HepG2 (cell line): ENCODE results near the gene USP2. TPM values are rescaled to one million over a fixed set of nuclear protein-coding genes. Genes with fewer than 3 reads are reported as not detected.

ENCODE experiments used
- ARID2 ChIP-seq: sonication (generic); formaldehyde crosslinking; IDR thresholded peaks from 2 replicates; pipeline ENCODE4 v1.8.1; 2022; ENCODE audit warnings: mild to moderate bottlenecking, missing genetic modification reagents, borderline replicate concordance
- FOXP1 ChIP-seq, 2 experiments: fragments of 450-650 bp in 1 of 2; IDR thresholded peaks; 2 replicates each; pipeline ENCODE4 v1.6.1; 2017 to 2018; ENCODE audit warnings: antibody characterized with exemption in 1 of 2
- GRHL1 ChIP-seq: sonication (generic); formaldehyde crosslinking; conservative IDR thresholded peaks from 2 replicates; pipeline ENCODE4 v1.8.0; 2022; ENCODE audit warnings: missing genetic modification reagents
- HNF4A ChIP-seq: sonication (generic); formaldehyde crosslinking; IDR thresholded peaks from 2 replicates; pipeline ENCODE4 v1.4.0; 2020; ENCODE audit warnings: missing genetic modification reagents
- MTERF4 ChIP-seq: sonication (generic); formaldehyde crosslinking; IDR thresholded peaks from 2 replicates; pipeline ENCODE4 v1.8.0; 2023; ENCODE audit warnings: mild to moderate bottlenecking, missing genetic modification reagents
- NCOR1 ChIP-seq: fragments of 200-600 bp; sonication (generic); IDR thresholded peaks from 2 replicates; pipeline ENCODE4 v1.7.0; 2017; ENCODE audit warnings: antibody characterized with exemption, low read length, borderline replicate concordance
- PHF8 ChIP-seq: sonication (generic); formaldehyde crosslinking; IDR thresholded peaks from 2 replicates; pipeline ENCODE4 v1.5.0; 2020; ENCODE audit warnings: missing genetic modification reagents
- TRIM22 ChIP-seq: fragments of 450-650 bp; IDR thresholded peaks from 2 replicates; pipeline ENCODE4 v1.6.1; 2017
- ZFY ChIP-seq: sonication (generic); formaldehyde crosslinking; IDR thresholded peaks from 2 replicates; pipeline ENCODE4 v1.4.0; 2020; ENCODE audit warnings: missing genetic modification reagents
- ZNF503 ChIP-seq: sonication (generic); formaldehyde crosslinking; IDR thresholded peaks from 2 replicates; pipeline ENCODE4 v1.4.0; 2020; ENCODE audit warnings: missing genetic modification reagents
- ZNF605 ChIP-seq: sonication (generic); formaldehyde crosslinking; IDR thresholded peaks from 2 replicates; pipeline ENCODE4 v1.8.0; 2022; ENCODE audit warnings: mild to moderate bottlenecking, missing genetic modification reagents
- ZNF629 ChIP-seq: sonication (generic); formaldehyde crosslinking; conservative IDR thresholded peaks from 2 replicates; pipeline ENCODE4 v1.5.0; 2020; ENCODE audit warnings: missing genetic modification reagents
- ZNF770 ChIP-seq: sonication (generic); formaldehyde crosslinking; IDR thresholded peaks from 2 replicates; pipeline ENCODE4 v1.5.0; 2020; ENCODE audit warnings: mild to moderate bottlenecking, missing genetic modification reagents
- ZNF883 ChIP-seq: sonication (generic); formaldehyde crosslinking; IDR thresholded peaks from 2 replicates; pipeline ENCODE4 v1.5.1; 2020; ENCODE audit warnings: mild to moderate bottlenecking, missing genetic modification reagents; ENCODE audit errors: not compliant biosample characterization
- polyA plus RNA-seq, 8 experiments: library from polyadenylated mRNA; depleted of rRNA in 3 of 8; stranded (reverse) in 7 of 8; unstranded in 1 of 8; fragments of >200 nt; fragmentation: Illumina TruSeq in 4 of 8; extraction: Trizol in 4 of 8; gene quantifications; 2 replicates each; pipeline versions ENCODE4 v1.2.1 to v1.2.3, GENCODE V29; 2011 to 2016; ENCODE audit warnings: low read depth in 4 of 8, missing spikeins in 1 of 8, mixed read lengths in 1 of 8; ENCODE audit not compliant: insufficient read depth in 1 of 8
- total RNA-seq, 5 experiments: library from RNA; depleted of rRNA; stranded (reverse); fragments of >200 nt; fragmentation: Illumina TruSeq; extraction: Trizol; gene quantifications; 2 replicates each; pipeline ENCODE4 v1.2.3, GENCODE V29; 2016; ENCODE audit warnings: low read depth in 1 of 5

USP2 gene
- total and polyA plus RNA-seq, 2 of the 13 experiments (the other 11 are each of a cell fraction or from before 2014, with no cell fraction given) = 2.5 to 6.0 TPM

GRCh38 chr11:119373921-119374631, 7.4 kb downstream of the USP2 start (continued):
- TF ChIP-seq MTERF4 (CRISPR knock-in tag) (no peak), ZNF770 (peak; percentile 51; the same call in 1 of the 2 replicates), HNF4A (CRISPR knock-in tag) (no peak), ZNF629 (CRISPR knock-in tag) (no peak), ZNF503 (CRISPR knock-in tag) (no peak), GRHL1 (CRISPR knock-in tag) (no peak), ARID2 (CRISPR knock-in tag) (no peak), FOXP1 (IDR thresholded peaks at IDR 0.05) (no peak), FOXP1 (CRISPR knock-in tag; IDR thresholded peaks at IDR 0.05) (no peak), ZNF605 (CRISPR knock-in tag) (0 out of 2 replicates have a peak, but pooled peaks have one; percentile 46), NCOR1 (no peak), ZNF883 (CRISPR knock-in tag) (no peak), ZFY (CRISPR knock-in tag) (peak; percentile 51; the same call in 1 of the 2 replicates), TRIM22 (no peak), PHF8 (CRISPR knock-in tag) (no peak)
